Measurements from ENCODE around the gene SGK2. TPM values are rescaled to one million over a fixed set of nuclear protein-coding genes. Genes with fewer than 3 reads are reported as not detected.

SGK2 gene
- total and polyA plus RNA-seq, 2 donors (not counting 1 experiment from before 2014, with no cell fraction given) = 1.5 to 1.7 TPM

DNA sequence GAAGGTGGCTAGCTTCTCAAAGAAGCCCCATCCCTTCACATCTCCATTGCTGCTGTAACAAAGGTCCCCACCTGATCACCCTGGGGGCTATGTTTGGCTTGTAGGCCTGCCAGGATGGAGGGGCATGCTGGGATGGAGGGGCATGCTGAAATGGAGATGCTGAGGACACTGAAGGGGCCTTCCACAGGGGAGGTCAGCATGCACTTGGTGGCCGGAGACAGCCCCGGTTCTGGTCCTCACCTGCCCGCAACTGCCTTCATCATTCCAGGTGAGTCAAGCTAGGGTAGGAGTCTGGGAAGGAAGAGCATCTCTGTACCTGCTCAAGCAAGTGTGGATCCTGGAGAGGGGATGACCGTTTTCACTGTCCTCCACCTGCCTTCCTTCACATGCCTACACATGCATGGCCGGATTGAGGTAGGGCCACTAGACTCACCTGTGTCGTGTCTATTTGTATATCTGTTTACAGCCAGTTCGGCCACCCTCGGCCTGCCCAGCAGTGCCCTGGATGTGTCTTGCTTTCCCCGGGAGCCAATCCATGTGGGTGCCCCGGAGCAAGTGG lies 45.4 kb upstream of the SGK2 start:
- DNase-seq (peak; percentile 11), ATAC-seq (ENCODE audit: low read depth) (no peak)
- WGBS (ENCODE audit: insufficient coverage) = 61% methylated on average over 9 of the region's 10 CpGs
- peak overlapping the region; percentile 94 for H3K4me3 Mint-ChIP-seq
- no peak for TF ChIP-seq EZH2 (IDR thresholded peaks at IDR 0.05; ENCODE audit: borderline replicate concordance, insufficient read depth, low read depth, low read length, poor library complexity, severe bottlenecking)
- TF ChIP-seq, protein P1, sequence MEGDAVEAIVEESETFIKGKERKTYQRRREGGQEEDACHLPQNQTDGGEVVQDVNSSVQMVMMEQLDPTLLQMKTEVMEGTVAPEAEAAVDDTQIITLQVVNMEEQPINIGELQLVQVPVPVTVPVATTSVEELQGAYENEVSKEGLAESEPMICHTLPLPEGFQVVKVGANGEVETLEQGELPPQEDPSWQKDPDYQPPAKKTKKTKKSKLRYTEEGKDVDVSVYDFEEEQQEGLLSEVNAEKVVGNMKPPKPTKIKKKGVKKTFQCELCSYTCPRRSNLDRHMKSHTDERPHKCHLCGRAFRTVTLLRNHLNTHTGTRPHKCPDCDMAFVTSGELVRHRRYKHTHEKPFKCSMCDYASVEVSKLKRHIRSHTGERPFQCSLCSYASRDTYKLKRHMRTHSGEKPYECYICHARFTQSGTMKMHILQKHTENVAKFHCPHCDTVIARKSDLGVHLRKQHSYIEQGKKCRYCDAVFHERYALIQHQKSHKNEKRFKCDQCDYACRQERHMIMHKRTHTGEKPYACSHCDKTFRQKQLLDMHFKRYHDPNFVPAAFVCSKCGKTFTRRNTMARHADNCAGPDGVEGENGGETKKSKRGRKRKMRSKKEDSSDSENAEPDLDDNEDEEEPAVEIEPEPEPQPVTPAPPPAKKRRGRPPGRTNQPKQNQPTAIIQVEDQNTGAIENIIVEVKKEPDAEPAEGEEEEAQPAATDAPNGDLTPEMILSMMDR (IDR thresholded peaks at IDR 0.05) = no peak
- peaks cover 0 to 22% (median 0%) of the 10 kb centered on the region in 3 donors for H3K9me3 ChIP-seq (ENCODE audit: control extremely low read depth in 1 of 3, control insufficient read depth in 2 of 3, insufficient read depth in 1 of 3, low read length in 2 of 3)
- H3K36me3 ChIP-seq (replicated peaks in 1 of 2; ENCODE audit: control extremely low read depth in 1 of 2, control insufficient read depth in 1 of 2, extremely low read depth in 1 of 2, insufficient read depth in 2 of 2, low read length in 1 of 2) = no peaks in the 10 kb centered on the region
- peak overlapping the region; percentile 84 for H2AFZ ChIP-seq (ENCODE audit: insufficient read depth, low read depth, low read length, poor library complexity, severe bottlenecking)
- POLR2A ChIA-PET = interaction anchor here (1.0 to 1.2 kb wide), 3 partner anchors 56 to 169 kb away, joined by 3 to 7 read pairs (median 4); partner anchors contain the start of genes IFT52 and SRSF6
- H3K27ac Mint-ChIP-seq = peak overlapping the region; percentile 94
- peak overlapping the region; percentile 77 for H3K9ac ChIP-seq (ENCODE audit: low read length)
- H3K4me1 Mint-ChIP-seq = peaks cover 26% of the 10 kb centered on the region
- H3K4me1 ChIP-seq (ENCODE audit: control insufficient read depth in 2 of 2, insufficient read depth in 2 of 2, low read length in 2 of 2) = peaks cover 13 to 18% of the 10 kb centered on the region in 2 donors
- peaks cover 0 to 15% (median 6%) of the 10 kb centered on the region in 4 experiments for H3K27me3 ChIP-seq (replicated peaks in 1 of 4; ENCODE audit: control extremely low read depth in 1 of 4, control insufficient read depth in 3 of 4, insufficient read depth in 4 of 4, low read length in 3 of 4)
- H3K4me3 ChIP-seq (ENCODE audit: control extremely low read depth in 1 of 5, extremely low read depth in 1 of 5, insufficient read depth in 1 of 5, low read depth in 2 of 5, low read length in 4 of 5) = peak overlapping the region in 4 of 5 experiments; percentile 62 to 71 (median 64)
- H3K9me3 Mint-ChIP-seq (ENCODE audit: insufficient read depth) = no peaks in the 10 kb centered on the region
- intact Hi-C loops (cut with micrococcal nuclease) = no loop called here
- H3K27me3 Mint-ChIP-seq = peaks cover 12% of the 10 kb centered on the region
- CTCF ChIA-PET = interaction anchor here (1.2 kb wide), 1 partner anchor 25 kb away, joined by 7 read pairs; no protein-coding TSS in a partner anchor
- peaks cover 9% of the 10 kb centered on the region for H3K79me2 ChIP-seq (ENCODE audit: control insufficient read depth, insufficient read depth, low read length)
- H4K20me1 ChIP-seq (ENCODE audit: control insufficient read depth, insufficient read depth, low read length, poor library complexity, severe bottlenecking) = no peaks in the 10 kb centered on the region
- H3K27ac ChIP-seq (ENCODE audit: low read length in 2 of 2) = peak overlapping the region; percentile 6 to 38
- H3K4me2 ChIP-seq (replicated peaks; ENCODE audit: low read depth, low read length, poor library complexity, severe bottlenecking) = peak overlapping the region; percentile 81
